ENCODE measurements around the gene KRT83.
"Not testable (repeated sequence)": the region's sequence is repeated elsewhere in the genome, so short reads cannot be mapped to it uniquely, and the experiment has no call there.

The KRT83 gene

DNA sequence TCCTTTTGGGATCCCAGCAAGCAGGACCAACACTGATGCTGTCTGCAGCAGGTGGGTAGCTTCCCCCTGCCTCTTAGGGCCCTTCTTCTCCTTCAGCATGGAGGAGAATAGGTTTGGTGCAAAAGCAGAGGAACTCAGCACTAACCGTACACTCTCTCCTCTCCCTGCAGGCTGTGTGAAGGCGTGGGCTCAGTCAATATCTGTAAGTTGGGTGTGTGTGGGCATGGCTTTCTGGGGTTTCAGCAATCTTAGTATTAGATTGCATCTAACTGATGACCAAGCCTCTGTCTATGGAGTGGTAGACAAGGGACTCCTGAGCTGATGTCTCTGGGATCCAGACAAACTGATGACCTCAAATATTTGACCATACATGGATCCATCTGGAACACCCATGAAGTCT is 31.8 kb upstream of the KRT83 start:
- DNase-seq, result no peak

- no peak for DNase-seq
Observed at GRCh38 chr12:52351196-52352059, 30.2 kb upstream of the KRT83 start.

DNA sequence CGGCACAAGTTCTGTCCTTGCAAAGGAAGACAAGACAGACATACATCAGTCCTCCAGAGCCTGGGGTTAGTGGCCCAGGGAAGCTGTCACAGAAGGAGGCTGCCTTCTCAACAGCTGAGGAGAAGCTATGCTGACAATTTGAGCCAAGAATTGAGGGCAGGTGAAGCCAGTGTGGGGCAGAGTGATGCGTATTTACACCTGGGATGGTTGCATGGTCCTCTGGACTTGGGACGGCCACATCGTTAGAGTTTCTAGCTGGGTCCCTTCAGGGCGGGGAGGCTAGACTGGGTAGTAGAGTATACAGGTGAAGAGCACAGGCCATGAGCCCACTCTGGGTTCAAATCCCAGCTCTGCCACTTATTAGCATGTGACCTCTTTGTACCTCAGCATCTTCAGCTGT is 29.6 kb upstream of the KRT83 start:
- no peak for DNase-seq

DNA sequence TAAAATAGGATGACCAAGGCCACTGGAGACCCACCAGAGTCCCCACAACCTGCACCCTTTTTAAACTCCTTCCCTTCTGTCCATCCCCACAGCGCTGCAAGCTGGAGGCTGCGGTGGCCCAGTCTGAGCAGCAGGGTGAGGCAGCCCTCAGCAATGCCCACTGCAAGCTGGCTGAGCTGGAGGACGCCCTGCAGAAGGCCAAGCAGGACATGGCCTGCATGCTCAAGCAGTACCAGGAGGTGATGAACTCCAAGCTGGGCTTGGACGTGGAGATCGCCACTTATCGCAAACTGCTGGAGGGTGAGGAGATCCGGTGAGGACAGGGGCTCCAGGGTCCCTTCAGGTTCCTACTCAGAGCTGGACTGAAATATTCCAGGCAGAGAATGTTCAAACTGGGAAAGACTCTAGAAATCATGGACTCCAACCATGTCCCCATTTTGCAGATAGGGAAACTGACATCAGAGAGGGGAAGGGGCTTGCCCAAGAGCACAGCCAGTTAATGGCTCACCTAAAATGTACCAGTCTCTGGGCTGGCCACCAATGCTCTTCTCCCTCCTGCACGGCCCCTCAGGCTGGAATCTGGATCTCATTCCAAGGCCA is 28.9 kb upstream of the KRT83 start:
- DNase-seq, result no peak

DNA sequence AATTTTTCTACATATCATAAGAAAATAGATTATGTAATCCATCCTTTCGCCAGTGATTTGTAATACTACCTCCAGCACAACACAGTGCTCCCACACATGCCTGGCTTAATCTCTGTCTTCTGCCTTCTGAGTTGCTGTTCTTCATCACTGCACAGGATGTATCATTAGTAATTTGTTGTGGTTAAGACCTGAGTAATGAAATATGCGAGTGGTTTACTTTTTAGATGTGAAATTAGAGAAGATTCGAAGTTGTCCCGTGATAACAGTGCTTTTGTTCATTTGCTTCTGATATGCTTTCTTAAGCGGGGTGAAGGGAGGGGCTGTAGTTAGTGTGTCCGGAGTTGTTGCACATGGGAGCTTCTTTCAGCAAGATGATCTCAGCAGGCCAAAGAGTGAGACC is 28.0 kb upstream of the KRT83 start:
- DNase-seq, result no peak

DNA sequence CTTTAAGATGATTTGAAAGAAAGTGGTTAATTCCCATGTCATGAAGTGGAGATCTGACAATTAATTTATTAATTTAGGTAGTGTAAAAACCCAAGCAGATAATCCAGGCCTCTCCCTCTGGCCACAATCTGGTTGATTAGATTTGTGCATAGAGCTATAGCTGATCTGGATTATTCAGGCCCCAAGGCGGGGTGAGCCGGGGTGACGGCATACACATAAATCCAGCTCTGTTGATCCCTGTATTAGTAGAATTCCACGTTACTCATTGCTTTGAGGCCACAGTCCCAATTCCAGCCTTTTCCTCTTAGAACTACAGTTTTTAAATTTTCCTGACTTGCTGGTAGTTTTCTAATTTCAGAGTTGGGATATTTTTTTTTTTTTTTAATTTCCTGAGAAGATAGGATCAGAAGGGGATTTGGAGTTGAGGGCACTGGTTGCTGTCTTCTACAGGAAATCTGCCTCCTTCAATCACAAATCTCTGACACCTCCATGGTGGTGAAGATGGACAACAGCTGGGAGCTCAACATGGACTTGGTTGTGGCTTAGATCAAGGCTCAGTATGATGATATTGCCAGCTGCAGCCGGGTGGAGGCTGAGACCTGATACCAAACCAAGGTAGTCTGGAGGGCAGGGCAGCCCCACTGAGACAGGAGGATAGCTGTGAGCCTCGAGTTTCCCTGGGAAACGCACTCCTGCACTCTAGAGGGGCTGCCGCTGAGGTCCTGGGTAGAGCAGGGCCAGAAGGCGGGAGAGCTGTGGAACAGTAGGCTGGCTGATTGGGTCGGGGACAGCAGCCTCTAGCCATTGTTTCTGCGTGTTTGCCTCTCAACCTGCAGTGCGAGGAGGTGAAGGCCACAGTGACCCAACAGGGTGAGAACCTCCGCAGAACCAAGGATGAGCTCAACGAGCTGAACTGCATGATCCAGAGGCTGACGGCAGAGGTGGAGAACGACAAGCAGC is 26.6 kb upstream of the KRT83 start:
- no peak for DNase-seq

- DNase-seq, result no peak
Observed at GRCh38 chr12:52347016-52347415, 25.8 kb upstream of the KRT83 start.

- DNase-seq, result no peak
Observed at GRCh38 chr12:52346593-52346992, 25.4 kb upstream of the KRT83 start.

DNA sequence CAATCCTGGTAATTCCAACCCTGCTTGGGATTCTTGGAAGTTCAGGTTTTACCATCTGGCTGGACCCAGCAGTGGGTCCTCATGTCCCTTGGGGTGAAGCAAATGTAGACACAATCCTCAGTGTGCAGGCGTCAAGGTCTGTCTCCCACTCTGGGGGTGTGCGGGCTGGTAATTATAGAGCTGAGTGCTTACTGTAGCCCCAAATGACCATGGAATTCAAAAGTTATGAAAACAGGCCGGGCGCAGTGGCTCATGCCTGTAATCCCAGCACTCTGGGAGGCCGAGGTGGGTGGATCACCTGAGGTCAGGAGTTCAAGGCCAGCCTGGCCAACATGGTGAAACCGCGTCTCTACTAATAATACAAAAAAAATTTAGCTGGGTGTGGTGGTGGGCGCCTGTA is 23.8 kb upstream of the KRT83 start:
- DNase-seq, result not testable (repeated sequence)

GRCh38 chr12:52344111-52344510 is 22.9 kb upstream of the KRT83 start:
- DNase-seq, result no peak

- no peak for DNase-seq
Observed at GRCh38 chr12:52343550-52343949, 22.4 kb upstream of the KRT83 start.

GRCh38 chr12:52342781-52343490 is 21.7 kb upstream of the KRT83 start:
- DNase-seq, result no peak

- DNase-seq, result no peak
Observed at GRCh38 chr12:52341066-52341580, 19.9 kb upstream of the KRT83 start.

DNA sequence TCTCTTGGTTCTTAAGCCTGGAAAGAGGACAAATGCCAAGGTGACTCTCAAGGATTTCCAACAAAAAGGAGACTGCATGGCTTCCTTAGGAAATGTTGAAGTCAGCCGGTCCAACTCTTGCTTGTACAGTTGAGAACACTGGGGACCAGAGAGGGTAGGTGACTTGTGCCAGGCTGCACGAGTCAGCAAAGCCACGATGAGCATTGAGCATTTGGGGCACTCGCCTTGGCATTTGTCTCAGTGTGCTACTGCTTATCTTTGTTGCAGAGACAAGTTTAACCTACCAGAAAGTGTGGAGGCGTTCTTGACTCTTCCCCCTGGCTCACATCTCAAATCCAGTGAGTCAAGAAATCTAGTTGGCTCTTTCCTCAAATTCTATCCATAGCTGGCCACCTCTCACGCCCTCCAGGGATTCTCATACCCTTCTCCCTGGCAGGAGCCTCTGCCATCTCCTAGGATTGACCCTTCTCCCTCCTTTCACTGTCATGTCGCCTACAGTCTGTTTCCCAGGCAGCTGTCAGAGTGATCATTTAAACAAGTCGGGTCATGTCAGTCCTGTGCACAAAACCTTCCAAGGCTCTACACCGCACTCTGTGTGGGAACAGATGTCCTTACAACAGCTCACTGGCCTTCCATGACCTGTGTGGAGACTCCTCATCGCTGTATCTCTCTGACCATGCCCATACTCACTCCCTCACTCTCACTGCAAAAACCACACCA is 17.2 kb upstream of the KRT83 start:
- no peak for DNase-seq

GRCh38 chr12:52337054-52337453 is 15.9 kb upstream of the KRT83 start:
- no peak for DNase-seq

DNA sequence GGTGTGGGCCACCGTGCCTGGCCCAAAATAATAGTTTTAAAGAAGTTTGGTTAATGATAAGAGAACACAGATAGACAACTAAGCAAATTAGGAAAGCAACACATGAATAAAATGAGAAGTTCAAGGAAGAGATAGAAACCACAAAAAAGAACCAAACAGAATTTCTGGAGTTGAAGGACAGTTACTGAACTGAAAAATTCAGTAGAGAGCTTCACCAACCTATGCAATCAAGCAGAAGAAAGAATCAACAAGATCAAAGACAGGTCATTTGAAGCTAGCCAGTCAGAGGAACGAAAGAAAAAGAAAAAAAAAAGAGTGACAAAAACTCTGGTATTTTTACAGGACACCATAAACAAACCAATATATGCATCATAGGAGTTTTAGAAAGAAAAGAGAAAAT is 15.4 kb upstream of the KRT83 start:
- no peak for DNase-seq

- no peak for DNase-seq
Observed at GRCh38 chr12:52335598-52336262, 14.5 kb upstream of the KRT83 start.

DNA sequence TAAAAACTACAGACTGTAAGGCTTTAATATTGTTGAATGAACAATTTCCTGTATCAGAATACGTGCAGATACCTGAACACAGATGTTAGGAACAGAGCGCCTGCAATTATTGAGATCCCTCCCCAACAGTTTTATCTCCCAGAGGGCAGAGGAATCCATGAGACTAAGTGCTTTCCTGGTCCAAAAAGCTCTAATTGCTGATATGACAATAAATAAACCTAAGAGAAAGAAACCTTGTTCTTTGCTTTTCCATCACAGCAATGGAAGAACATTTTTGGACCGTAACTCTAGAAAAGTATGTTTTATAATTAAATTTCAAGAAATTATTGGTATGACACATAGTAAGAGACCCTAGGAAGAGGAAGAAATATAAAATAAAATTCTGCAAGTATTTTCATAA is 13.0 kb upstream of the KRT83 start:
- DNase-seq, result no peak

GRCh38 chr12:52333321-52333720 is 12.1 kb upstream of the KRT83 start:
- DNase-seq, result no peak

DNA sequence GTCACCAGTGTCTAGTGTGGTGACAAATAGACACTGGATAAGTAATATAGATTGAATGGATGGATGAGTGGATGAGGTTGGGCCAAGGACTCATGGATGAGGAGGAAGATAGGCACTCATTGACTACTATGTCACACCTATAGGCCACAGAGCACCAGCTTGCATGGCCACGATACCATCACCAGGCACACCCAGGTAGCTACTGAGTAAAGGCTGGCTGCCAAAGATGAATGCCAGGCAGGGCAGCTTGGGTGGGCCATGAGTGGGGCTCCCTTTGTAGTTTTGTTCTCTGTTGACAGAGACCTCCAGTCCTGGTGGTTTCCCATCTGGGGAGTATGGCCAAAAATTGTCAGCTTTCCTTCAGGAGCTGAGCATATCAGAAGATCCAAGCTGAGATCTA is 11.2 kb upstream of the KRT83 start:
- no peak for DNase-seq

- DNase-seq, result no peak
Observed at GRCh38 chr12:52331833-52332232, 10.6 kb upstream of the KRT83 start.
